Body of pancreas (tissue), 4 donors: ENCODE data around the gene RPL41.
"Not testable (repeated sequence)": the region's sequence is repeated elsewhere in the genome, so short reads cannot be mapped to it uniquely, and the experiment has no call there.

Experiments
- CTCF ChIP-seq, 7 experiments: fragments of 450-650 bp in 4 of 7; fragments of 200-600 bp in 3 of 7; sonication (generic) in 3 of 7; IDR thresholded peaks; one replicate each; pipeline ENCODE4 v1.5.1; 2016 to 2019; ENCODE audit warnings: antibody characterized with exemption in 7 of 7
- POLR2A ChIP-seq, 3 donors: fragments of 450-650 bp; IDR thresholded peaks; one replicate each; pipeline ENCODE4 v1.6.1; 2016; ENCODE audit warnings: antibody characterized with exemption in 3 of 3, mild to moderate bottlenecking in 2 of 3

GRCh38 chr12:56156464-56157200, 40.2 kb downstream of the RPL41 start:
- not testable (repeated sequence) for TF ChIP-seq POLR2A, CTCF (IDR thresholded peaks at IDR 0.05)
